MM.1S (cell line): ENCODE results near the gene CTNNA1.

Experiments used
- DNase-seq: peaks from one replicate; pipeline ENCODE4 v3.0.0-alpha.2; 2015
- H2AFZ ChIP-seq: fragments of 300-600 bp; sonication (generic); 2 replicates; pipeline ENCODE4 v1.6.0; 2016; ENCODE audit warnings: antibody characterized with exemption, low read length
- H3F3A ChIP-seq: fragments of 300-600 bp; sonication (generic); 2 replicates; pipeline ENCODE4 v1.6.1; 2016; ENCODE audit warnings: mild to moderate bottlenecking, antibody characterized with exemption, low read length, moderate library complexity, mixed read lengths; ENCODE audit not compliant: insufficient read depth
- H3K27ac ChIP-seq: fragments of 300-600 bp; sonication (generic); 2 replicates; pipeline ENCODE4 v1.5.1; 2016; ENCODE audit warnings: mild to moderate bottlenecking, low read length
- H3K27me3 ChIP-seq: fragments of 300-600 bp; sonication (generic); replicated peaks from 2 replicates; pipeline ENCODE4 v1.6.0; 2016; ENCODE audit warnings: low read length; ENCODE audit not compliant: insufficient read depth
- H3K36me3 ChIP-seq: fragments of 300-600 bp; sonication (generic); replicated peaks from 2 replicates; pipeline ENCODE4 v1.6.1; 2016; ENCODE audit warnings: mild to moderate bottlenecking, low read length, mixed read lengths; ENCODE audit not compliant: insufficient read depth
- H3K4me1 ChIP-seq: fragments of 300-600 bp; sonication (generic); 2 replicates; pipeline ENCODE4 v1.6.1; 2016; ENCODE audit warnings: low read length, mixed read lengths
- H3K4me2 ChIP-seq: fragments of 300-600 bp; sonication (generic); 2 replicates; pipeline ENCODE4 v1.6.0; 2016; ENCODE audit warnings: low read depth, low read length
- H3K4me3 ChIP-seq: fragments of 300-600 bp; sonication (generic); 2 replicates; pipeline ENCODE4 v1.5.1; 2016; ENCODE audit warnings: low read length, mixed read lengths
- H3K79me2 ChIP-seq: fragments of 300-600 bp; sonication (generic); 2 replicates; pipeline ENCODE4 v1.6.1; 2016; ENCODE audit warnings: mixed run types, low read length, mixed read lengths
- H3K9ac ChIP-seq: fragments of 300-600 bp; sonication (generic); 2 replicates; pipeline ENCODE4 v1.6.1; 2016; ENCODE audit warnings: low read length, mixed read lengths
- H3K9me2 ChIP-seq: fragments of 300-600 bp; sonication (generic); replicated peaks from 2 replicates; pipeline ENCODE4 v1.6.1; 2016; ENCODE audit warnings: mild to moderate bottlenecking, low read length, mixed read lengths; ENCODE audit not compliant: insufficient read depth
- H3K9me3 ChIP-seq: fragments of 300-600 bp; sonication (generic); replicated peaks from 2 replicates; pipeline ENCODE4 v1.6.1; 2016; ENCODE audit warnings: mild to moderate bottlenecking, low read length, mixed read lengths; ENCODE audit not compliant: insufficient read depth
- H4K20me1 ChIP-seq: fragments of 300-600 bp; sonication (generic); 2 replicates; pipeline ENCODE4 v1.6.1; 2016; ENCODE audit warnings: mild to moderate bottlenecking, low read length, moderate library complexity, mixed read lengths; ENCODE audit not compliant: insufficient read depth
- CTCF ChIP-seq: fragments of 300-600 bp; sonication (generic); IDR thresholded peaks from 2 replicates; pipeline ENCODE4 v1.5.1; 2016; ENCODE audit warnings: antibody characterized with exemption, low read length, mixed read lengths
- EZH2 ChIP-seq: fragments of 300-600 bp; sonication (generic); optimal IDR thresholded peaks from 2 replicates; pipeline ENCODE3; 2017; ENCODE audit warnings: low read depth, mild to moderate bottlenecking, antibody characterized with exemption, low read length, mixed read lengths
- EZH2phosphoT487 ChIP-seq: fragments of 300-600 bp; sonication (generic); IDR thresholded peaks from 2 replicates; pipeline ENCODE4 v1.6.1; 2018; ENCODE audit warnings: antibody characterized with exemption, low read length

CTNNA1 gene

GRCh38 chr5:138964647-138965201 is 211.5 kb downstream of the CTNNA1 start:
- Histone ChIP-seq H3K4me1 (no peaks in the 10 kb centered on the region), H3K9me3 (no peaks in the 10 kb centered on the region), H3K79me2 (no peaks in the 10 kb centered on the region), H3K9me2 (no peaks in the 10 kb centered on the region), H2AFZ (no peak overlapping the region), H3K36me3 (no peaks in the 10 kb centered on the region), H3K4me3 (no peak overlapping the region), H3K27me3 (no peaks in the 10 kb centered on the region), H3K27ac (no peak overlapping the region), H3F3A (no peaks in the 10 kb centered on the region), H3K9ac (no peak overlapping the region), H4K20me1 (no peaks in the 10 kb centered on the region), H3K4me2 (no peak overlapping the region)
- no peak for DNase-seq
- TF ChIP-seq EZH2, result no peak
- no peak for TF ChIP-seq EZH2phosphoT487
- no peak for TF ChIP-seq CTCF

DNA sequence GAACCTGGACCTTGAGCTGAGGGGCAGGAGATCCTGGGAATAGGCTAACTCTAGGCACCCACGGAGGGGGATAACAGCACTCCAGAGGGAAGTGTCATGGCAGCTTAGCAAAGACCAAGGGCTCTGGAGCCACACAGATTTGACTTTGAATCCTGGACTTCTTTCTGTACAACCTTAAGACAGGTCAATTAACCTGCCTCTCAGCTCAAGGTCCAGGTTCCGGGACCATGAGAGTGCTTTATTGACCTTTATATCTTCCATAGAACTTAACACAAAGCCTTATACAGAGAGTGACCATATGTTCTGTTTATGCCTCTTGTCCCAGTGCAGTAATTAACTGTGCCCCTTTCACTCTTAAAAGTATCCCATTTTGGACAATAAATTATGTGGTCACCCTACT is 212.4 kb downstream of the CTNNA1 start:
- Histone ChIP-seq H3K9me3 (no peaks in the 10 kb centered on the region), H3K9me2 (no peaks in the 10 kb centered on the region), H3K36me3 (no peaks in the 10 kb centered on the region), H3K79me2 (no peaks in the 10 kb centered on the region), H3F3A (no peaks in the 10 kb centered on the region), H3K27me3 (no peaks in the 10 kb centered on the region), H3K4me2 (no peak overlapping the region), H3K27ac (no peak overlapping the region), H2AFZ (no peak overlapping the region), H4K20me1 (no peaks in the 10 kb centered on the region), H3K9ac (no peak overlapping the region), H3K4me1 (no peaks in the 10 kb centered on the region), H3K4me3 (no peak overlapping the region)
- TF ChIP-seq CTCF (no peak), EZH2 (no peak), EZH2phosphoT487 (no peak)
- DNase-seq, result no peak

- Histone ChIP-seq H3K27me3 (no peaks in the 10 kb centered on the region), H3F3A (no peaks in the 10 kb centered on the region), H4K20me1 (no peaks in the 10 kb centered on the region), H3K4me3 (no peak overlapping the region), H3K79me2 (no peaks in the 10 kb centered on the region), H3K4me1 (no peaks in the 10 kb centered on the region), H3K36me3 (no peaks in the 10 kb centered on the region), H2AFZ (no peak overlapping the region), H3K4me2 (no peak overlapping the region), H3K9ac (no peak overlapping the region), H3K9me3 (no peaks in the 10 kb centered on the region), H3K27ac (no peak overlapping the region), H3K9me2 (no peaks in the 10 kb centered on the region)
- TF ChIP-seq EZH2phosphoT487, result no peak
- no peak for TF ChIP-seq EZH2
- TF ChIP-seq CTCF, result no peak
- DNase-seq, result no peak
These were observed 213.2 kb downstream of the CTNNA1 start for GRCh38 chr5:138966236-138966985.
